GM19395 (cell line): ENCODE data around the gene RNF44.

Experiments
- ATAC-seq: cut with Tn5 transposase; IDR thresholded peaks from one replicate; pipeline ENCODE4 v1.9.1; 2021; ENCODE audit warnings: mild to moderate bottlenecking, moderate library complexity; ENCODE audit not compliant: unreplicated experiment

The RNF44 gene

GRCh38 chr5:176536902-176537553 lies at the start of gene RNF44:
TSS of gene RNF44 (minus strand) at chr5:176537402. CDS start at chr5:176532472, 4,930 bp downstream.
- peak; percentile 57 for ATAC-seq

GRCh38 chr5:176583076-176583475 lies 45.9 kb upstream of the RNF44 start:
- no peak for ATAC-seq

GRCh38 chr5:176581361-176581760 lies 44.2 kb upstream of the RNF44 start:
- ATAC-seq, result no peak

- ATAC-seq, result no peak
These were observed 42.1 kb upstream of the RNF44 start for GRCh38 chr5:176579323-176579722.

GRCh38 chr5:176578391-176578808 lies 41.2 kb upstream of the RNF44 start:
- no peak for ATAC-seq

- no peak for ATAC-seq
These were observed 40.3 kb upstream of the RNF44 start for GRCh38 chr5:176577312-176578176.

- no peak for ATAC-seq
These were observed 38.6 kb upstream of the RNF44 start for GRCh38 chr5:176575488-176576422.

- no peak for ATAC-seq
These were observed 37.9 kb upstream of the RNF44 start for GRCh38 chr5:176575066-176575465.

- ATAC-seq, result no peak
These were observed 37.0 kb upstream of the RNF44 start for GRCh38 chr5:176574297-176574591.

GRCh38 chr5:176573564-176574296 lies 36.5 kb upstream of the RNF44 start:
- no peak for ATAC-seq

- ATAC-seq, result no peak
These were observed 32.8 kb upstream of the RNF44 start for GRCh38 chr5:176570044-176570443.

- ATAC-seq, result no peak
These were observed 31.5 kb upstream of the RNF44 start for GRCh38 chr5:176568657-176569056.

- ATAC-seq, result no peak
These were observed 28.6 kb upstream of the RNF44 start for GRCh38 chr5:176565760-176566288.

GRCh38 chr5:176564002-176564401 lies 26.8 kb upstream of the RNF44 start:
- ATAC-seq, result no peak

GRCh38 chr5:176562189-176562588 lies 25.0 kb upstream of the RNF44 start:
- ATAC-seq, result no peak

- ATAC-seq, result no peak
These were observed 24.1 kb upstream of the RNF44 start for GRCh38 chr5:176561259-176561658.

GRCh38 chr5:176560364-176560763 lies 23.2 kb upstream of the RNF44 start:
- ATAC-seq, result no peak

GRCh38 chr5:176559683-176560082 lies 22.5 kb upstream of the RNF44 start:
- no peak for ATAC-seq

- no peak for ATAC-seq
These were observed 20.6 kb upstream of the RNF44 start for GRCh38 chr5:176557846-176558245.
